ENCODE results near the gene BMI1.

GRCh38 chr10:22364407-22365140, 43.7 kb downstream of the BMI1 start:
- TF ChIP-seq POLR2AphosphoS5 (IDR thresholded peaks at IDR 0.05; ENCODE audit: low read depth) (no peak), SPI1 (IDR thresholded peaks at IDR 0.05; ENCODE audit: borderline replicate concordance, low read depth) (no peak), CTCF (IDR thresholded peaks at IDR 0.05; ENCODE audit: insufficient read depth, low read length) (no peak)

All from HL-60 (cell line).